ENCODE measurements around the gene TIAL1.

TIAL1 gene

DNA sequence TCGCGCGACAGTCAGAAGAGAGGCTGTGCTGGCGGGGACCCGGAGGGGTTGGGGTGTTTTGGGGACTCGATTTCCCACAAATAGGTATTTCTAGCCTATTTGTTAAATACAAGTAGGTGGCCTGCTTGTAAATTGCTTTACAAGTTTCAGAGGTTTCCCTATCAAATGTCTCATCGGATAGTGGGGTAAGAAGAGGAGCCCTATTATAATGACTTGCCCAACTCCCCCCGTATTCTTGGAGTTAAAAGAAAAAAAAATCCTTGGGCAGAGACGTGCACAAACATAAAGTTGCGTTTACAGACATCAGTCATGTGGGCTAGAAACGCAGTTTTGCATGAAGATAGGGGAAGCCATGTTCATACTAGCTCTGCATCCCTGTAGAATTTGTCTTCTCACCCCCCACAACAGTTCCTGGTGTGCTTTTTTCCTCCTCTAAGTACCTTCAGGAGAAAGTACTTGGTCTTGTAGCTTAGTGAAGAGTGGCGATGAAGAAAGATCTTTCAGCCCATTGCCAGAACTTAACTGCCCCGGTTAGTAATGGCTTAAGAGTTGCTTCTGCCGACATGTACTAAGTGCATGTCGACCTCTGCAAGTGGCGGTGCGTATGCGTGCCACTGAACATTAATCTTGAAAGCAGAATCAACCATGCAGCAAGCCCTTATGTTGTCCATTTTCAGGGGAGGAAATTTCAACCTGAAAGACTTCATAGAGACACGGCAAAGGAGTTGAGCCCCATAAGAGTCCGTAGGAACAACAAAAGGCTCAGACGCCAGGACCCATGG, 832 bp upstream of the TIAL1 start:
- TF ChIP-seq, protein P1, sequence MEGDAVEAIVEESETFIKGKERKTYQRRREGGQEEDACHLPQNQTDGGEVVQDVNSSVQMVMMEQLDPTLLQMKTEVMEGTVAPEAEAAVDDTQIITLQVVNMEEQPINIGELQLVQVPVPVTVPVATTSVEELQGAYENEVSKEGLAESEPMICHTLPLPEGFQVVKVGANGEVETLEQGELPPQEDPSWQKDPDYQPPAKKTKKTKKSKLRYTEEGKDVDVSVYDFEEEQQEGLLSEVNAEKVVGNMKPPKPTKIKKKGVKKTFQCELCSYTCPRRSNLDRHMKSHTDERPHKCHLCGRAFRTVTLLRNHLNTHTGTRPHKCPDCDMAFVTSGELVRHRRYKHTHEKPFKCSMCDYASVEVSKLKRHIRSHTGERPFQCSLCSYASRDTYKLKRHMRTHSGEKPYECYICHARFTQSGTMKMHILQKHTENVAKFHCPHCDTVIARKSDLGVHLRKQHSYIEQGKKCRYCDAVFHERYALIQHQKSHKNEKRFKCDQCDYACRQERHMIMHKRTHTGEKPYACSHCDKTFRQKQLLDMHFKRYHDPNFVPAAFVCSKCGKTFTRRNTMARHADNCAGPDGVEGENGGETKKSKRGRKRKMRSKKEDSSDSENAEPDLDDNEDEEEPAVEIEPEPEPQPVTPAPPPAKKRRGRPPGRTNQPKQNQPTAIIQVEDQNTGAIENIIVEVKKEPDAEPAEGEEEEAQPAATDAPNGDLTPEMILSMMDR (IDR thresholded peaks at IDR 0.05; ENCODE audit: insufficient read depth, low read length, poor library complexity, severe bottlenecking), result no peak
- no peak for TF ChIP-seq EZH2phosphoT487 (conservative IDR thresholded peaks at IDR 0.05; ENCODE audit: low read length)
- H3K27ac ChIP-seq (ENCODE audit: low read depth, low read length), result peak overlapping the region; percentile 86

DNA sequence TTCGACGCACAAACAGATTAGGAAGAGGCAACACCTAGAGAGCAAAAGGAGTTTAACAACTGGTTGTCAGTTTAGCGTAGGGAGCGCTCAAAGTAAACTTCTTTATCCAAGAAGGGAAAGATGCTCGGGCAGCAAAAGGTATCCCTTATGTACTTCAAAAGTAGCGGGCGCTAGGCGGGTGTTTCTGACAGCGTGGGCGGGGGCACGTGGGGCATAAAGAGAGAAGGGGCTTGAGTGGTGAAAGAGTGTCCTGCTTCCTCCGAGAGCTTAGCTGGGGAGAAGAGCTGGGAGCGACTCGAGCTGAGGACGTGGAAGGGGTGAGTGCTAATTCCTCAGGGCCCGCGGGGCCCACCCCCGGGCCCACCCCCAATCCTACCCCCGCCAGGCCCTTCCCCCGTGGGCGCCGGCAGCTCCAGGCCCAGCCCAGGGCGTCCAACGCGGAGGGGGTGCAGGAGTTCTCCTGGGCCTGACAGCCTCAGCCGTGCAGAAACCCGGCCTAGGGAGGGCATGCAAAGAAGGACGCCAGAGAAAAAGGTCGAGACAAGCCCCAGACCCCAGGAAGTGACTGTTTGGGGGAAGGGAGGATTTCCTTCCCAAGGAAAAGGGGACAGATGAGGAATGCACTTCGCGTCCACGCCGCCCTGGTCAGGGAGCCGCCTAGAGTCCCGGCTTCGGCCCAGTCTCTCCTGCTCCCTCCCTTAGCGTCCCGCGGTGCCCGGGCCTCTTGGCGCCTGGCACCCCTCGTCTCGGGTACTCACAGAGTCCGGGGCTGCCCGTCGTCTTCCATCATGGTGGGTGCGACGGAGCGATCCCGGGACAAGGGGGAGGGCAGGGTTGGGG, 868 bp downstream of the TIAL1 start:
- H3F3A ChIP-seq (ENCODE audit: insufficient read depth), result peaks cover 13% of the 10 kb centered on the region
- H3K9me3 ChIP-seq (ENCODE audit: insufficient read depth, low read length), result no peaks in the 10 kb centered on the region
- H3K36me3 ChIP-seq (ENCODE audit: low read length), result peaks cover 20% of the 10 kb centered on the region; the same call in 1 of the 2 replicates
- no peak overlapping the region for H2AFZ ChIP-seq (ENCODE audit: low read depth, low read length, severe bottlenecking)
- peaks cover 33% of the 10 kb centered on the region for H4K20me1 ChIP-seq (ENCODE audit: low read depth, low read length)
- peak overlapping the region; percentile 99 for H3K4me3 ChIP-seq (ENCODE audit: insufficient read depth, low read length, poor library complexity, severe bottlenecking)
- H3K27ac ChIP-seq (ENCODE audit: low read depth, low read length), result peak overlapping the region; percentile 86
- H3K9ac ChIP-seq (ENCODE audit: low read length), result peak overlapping the region; percentile 97
- no peaks in the 10 kb centered on the region for H3K9me2 ChIP-seq (replicated peaks; ENCODE audit: insufficient read depth, low read length)
- peak overlapping the region; percentile 99 for H3K4me2 ChIP-seq (ENCODE audit: low read depth, low read length, poor library complexity, severe bottlenecking)
- peaks cover 54% of the 10 kb centered on the region for H3K79me2 ChIP-seq (ENCODE audit: insufficient read depth, low read length)
- H3K27me3 ChIP-seq (ENCODE audit: low read length), result no peaks in the 10 kb centered on the region
- TF ChIP-seq, protein P1 (IDR thresholded peaks at IDR 0.05; ENCODE audit: insufficient read depth, low read length, poor library complexity, severe bottlenecking), result no peak
- TF ChIP-seq EZH2phosphoT487 (conservative IDR thresholded peaks at IDR 0.05; ENCODE audit: low read length), result no peak

More for the DNA sequence above, 832 bp upstream of the TIAL1 start:
- H3K9ac ChIP-seq (ENCODE audit: low read length), result peak overlapping the region; percentile 97
- no peaks in the 10 kb centered on the region for H3K9me3 ChIP-seq (ENCODE audit: insufficient read depth, low read length)
- H2AFZ ChIP-seq (ENCODE audit: low read depth, low read length, severe bottlenecking), result peak overlapping the region; percentile 37
- H3K79me2 ChIP-seq (ENCODE audit: insufficient read depth, low read length), result peaks cover 37% of the 10 kb centered on the region
- H3K4me2 ChIP-seq (ENCODE audit: low read depth, low read length, poor library complexity, severe bottlenecking), result peak overlapping the region; percentile 93
- no peaks in the 10 kb centered on the region for H3K9me2 ChIP-seq (replicated peaks; ENCODE audit: insufficient read depth, low read length)
- peak overlapping the region; percentile 99 for H3K4me3 ChIP-seq (ENCODE audit: insufficient read depth, low read length, poor library complexity, severe bottlenecking)
- H3K36me3 ChIP-seq (ENCODE audit: low read length), result peaks cover 13% of the 10 kb centered on the region; the same call in 1 of the 2 replicates
- H3F3A ChIP-seq (ENCODE audit: insufficient read depth), result peaks cover 8% of the 10 kb centered on the region
- peaks cover 24% of the 10 kb centered on the region for H4K20me1 ChIP-seq (ENCODE audit: low read depth, low read length)
- H3K27me3 ChIP-seq (ENCODE audit: low read length), result no peaks in the 10 kb centered on the region

DNA sequence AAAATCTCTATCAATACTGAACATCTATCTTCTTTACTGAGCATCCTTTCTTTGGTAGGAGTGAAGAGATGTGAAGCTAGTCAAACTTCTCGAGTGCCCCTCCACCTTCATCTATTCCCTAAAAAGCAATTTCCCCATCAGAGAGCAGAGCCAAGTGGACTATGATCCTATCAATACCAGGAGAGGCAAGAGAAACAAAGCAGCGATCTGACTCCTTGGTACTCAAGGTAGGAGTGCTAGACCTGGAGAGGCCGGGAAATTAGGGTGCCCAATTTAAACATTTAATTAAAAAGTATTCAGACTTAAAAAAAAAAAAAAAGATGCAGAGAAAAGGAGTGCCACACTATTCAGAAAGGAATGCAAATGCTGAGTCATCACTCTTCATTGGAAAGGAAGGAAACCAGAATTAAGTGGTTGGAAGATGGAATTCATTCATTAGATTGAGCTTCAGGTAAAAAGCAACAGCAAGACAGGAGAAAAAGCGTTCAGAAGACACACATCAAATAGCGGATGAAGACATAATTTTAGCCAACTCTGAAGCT, 1.6 kb downstream of the TIAL1 start:
- peaks cover 33% of the 10 kb centered on the region for H4K20me1 ChIP-seq (ENCODE audit: low read depth, low read length)
- no peak overlapping the region for H2AFZ ChIP-seq (ENCODE audit: low read depth, low read length, severe bottlenecking)
- peak overlapping the region; percentile 99 for H3K4me3 ChIP-seq (ENCODE audit: insufficient read depth, low read length, poor library complexity, severe bottlenecking)
- TF ChIP-seq EZH2phosphoT487 (conservative IDR thresholded peaks at IDR 0.05; ENCODE audit: low read length), result no peak
- TF ChIP-seq, protein P1 (IDR thresholded peaks at IDR 0.05; ENCODE audit: insufficient read depth, low read length, poor library complexity, severe bottlenecking), result no peak
- peaks cover 13% of the 10 kb centered on the region for H3F3A ChIP-seq (ENCODE audit: insufficient read depth)
- peak overlapping the region; percentile 86 for H3K27ac ChIP-seq (ENCODE audit: low read depth, low read length)
- no peaks in the 10 kb centered on the region for H3K27me3 ChIP-seq (ENCODE audit: low read length)
- H3K4me2 ChIP-seq (ENCODE audit: low read depth, low read length, poor library complexity, severe bottlenecking), result peak overlapping the region; percentile 99
- H3K36me3 ChIP-seq (ENCODE audit: low read length), result peaks cover 20% of the 10 kb centered on the region; the same call in 1 of the 2 replicates
- peak overlapping the region; percentile 97 for H3K9ac ChIP-seq (ENCODE audit: low read length)
- no peaks in the 10 kb centered on the region for H3K9me3 ChIP-seq (ENCODE audit: insufficient read depth, low read length)
- H3K9me2 ChIP-seq (replicated peaks; ENCODE audit: insufficient read depth, low read length), result no peaks in the 10 kb centered on the region
- peaks cover 61% of the 10 kb centered on the region for H3K79me2 ChIP-seq (ENCODE audit: insufficient read depth, low read length)
